Left hindlimb (tissue), 1 donor: Measurements from ENCODE around the gene BRCC3.

Source experiments
- DNase-seq: peaks from one replicate; pipeline ENCODE4 v3.0.0-alpha.2; 2018

Gene BRCC3

DNA sequence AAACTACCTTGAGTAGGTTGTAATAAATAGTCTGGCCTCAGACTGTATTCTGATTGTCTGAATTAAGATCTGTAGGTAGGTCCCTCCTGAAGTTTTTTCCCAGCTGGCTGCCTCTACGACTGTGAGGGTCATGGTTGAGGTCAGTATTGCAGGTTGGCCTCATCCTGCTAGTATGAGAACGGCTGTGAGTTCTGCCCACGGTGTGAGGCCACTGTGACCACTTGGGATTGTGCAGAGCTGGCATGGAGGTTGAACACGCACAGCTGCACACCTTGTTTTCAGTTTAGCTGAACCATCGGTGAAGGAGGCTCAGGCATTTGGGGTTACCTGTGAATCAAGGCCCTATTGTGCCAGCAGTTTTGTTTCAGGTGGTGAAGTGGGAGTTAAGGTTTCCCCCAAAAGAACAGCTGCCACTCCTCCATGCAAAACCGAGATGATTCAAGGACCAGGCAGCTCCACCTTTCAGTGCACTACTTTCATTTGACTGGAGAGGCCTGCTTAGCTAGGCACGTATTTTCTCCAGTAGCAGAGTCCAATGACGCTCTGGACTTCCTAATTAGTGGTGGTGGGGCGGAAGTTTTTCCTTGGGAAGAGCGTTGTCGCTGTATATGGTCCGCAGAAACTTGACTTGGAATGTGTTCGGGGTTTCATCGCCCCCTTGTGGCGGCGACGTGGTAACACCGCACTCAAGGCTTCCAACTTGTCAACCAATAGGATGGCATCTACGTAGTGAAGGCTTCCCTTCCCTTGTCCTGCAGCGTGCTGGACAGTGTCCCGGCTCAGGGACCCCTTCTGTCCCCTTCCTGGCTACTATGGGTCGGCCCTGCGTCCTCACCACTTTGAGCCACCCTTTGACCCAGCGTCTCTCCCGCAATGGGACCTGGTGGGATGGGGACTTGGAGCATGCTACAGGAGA, 14.2 kb upstream of the BRCC3 start:
- peak; percentile 59 for DNase-seq

DNA sequence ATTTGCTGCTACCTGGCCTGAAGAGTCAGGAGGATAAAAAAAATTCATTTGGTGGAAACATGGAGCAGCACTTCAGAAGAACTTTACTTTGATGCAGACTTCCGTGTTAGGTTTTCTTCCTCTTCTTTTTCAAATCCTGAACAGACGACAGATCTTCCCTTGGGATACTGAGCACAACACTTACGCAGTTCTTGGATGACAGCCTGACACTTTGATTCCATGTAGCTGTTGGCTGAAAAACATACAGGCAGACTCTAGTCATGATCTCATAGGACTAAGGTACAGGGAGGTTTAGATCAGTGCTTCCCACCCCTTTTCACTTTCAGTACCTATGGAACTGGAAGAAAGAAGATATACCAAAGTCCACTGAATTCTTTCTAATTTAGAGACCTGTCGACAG, 9.5 kb upstream of the BRCC3 start:
- no peak for DNase-seq

DNA sequence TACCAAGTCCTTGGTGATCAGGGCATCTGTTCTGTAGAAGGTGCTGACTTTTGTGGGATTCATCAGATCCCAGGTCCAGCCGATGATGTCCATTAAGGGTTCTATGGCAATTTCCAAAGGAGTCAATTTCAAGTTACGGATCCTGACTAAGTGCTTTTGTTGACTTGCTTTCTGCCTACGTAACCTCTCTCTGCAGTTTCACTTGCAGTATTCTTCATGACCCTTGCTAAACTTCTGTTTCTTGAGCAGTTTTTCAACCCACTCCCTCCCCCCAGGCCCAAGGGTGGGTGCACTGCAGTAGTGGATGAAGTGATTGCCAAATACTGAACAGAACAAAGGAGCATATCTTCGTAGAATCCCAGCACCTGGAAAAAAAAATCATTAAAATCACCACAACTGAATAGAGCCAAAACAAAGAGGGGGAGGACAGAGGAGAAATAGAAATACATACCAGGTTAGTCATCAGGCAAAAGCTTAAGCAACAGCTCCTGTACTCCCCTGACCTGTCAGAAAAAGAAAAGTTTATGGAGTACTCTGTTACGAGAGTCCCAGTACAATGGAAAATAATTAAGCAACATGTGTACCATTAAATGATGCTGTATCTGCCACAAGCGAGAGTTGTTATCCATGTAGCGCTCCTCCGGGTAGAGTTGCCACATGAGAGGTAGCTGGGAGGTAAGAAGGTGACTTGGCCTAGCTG, 6.1 kb upstream of the BRCC3 start:
- no peak for DNase-seq

DNA sequence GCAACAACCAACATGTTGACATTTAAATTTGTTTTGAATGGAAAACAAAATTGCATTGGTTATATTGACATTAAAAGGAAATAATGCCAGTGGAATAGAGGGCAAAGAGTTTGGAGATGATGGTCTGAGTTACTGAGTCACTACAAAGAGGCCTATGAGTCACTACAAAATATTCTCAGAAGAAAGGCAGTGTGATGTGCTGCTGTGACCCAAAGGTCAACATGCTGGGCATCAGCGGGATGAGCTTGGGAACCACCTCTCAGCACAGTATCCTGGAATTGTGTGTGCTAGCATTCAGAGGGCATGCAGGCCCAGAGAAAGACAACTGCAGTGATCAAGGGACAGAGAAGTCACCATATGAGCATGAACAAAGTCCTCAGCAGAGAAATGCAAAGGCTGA, 3.1 kb upstream of the BRCC3 start:
- DNase-seq, result no peak

DNA sequence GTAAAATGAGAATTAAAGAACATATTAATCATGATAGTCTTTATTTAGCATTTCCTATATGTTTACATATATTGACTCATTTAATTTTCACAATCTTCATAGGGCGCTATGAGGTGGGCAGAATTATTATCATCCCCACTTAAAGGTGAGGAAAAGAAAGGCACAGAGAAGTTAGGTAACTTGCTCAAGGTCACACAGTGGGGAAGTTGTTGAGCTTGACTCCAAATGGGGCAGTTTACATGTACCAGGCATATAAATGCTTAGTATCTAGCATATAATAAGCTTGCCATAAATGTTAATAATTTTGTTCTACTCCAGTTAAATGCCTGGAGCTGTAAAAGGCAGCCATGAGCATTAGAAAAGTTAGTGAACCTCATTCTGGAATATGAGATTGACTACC, 1.9 kb upstream of the BRCC3 start:
- DNase-seq, result no peak

DNA sequence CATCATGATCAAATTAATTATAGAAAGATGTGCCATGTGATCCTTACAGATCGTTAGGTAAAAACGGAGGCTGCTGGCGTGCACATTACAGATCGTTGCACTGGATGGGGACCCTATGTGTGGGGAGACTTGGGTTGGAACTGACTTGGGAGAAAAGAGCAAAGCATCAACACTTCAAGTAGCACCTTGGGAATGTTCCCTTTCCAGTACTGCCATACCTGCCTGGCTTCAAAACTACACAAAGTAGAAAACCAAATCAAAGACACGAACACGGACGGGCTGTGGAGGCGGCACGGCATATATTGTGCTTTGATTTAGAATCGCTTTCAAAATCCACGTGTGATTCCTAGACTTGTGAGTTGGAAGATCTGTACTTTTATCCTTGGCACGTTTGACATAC, 1.3 kb upstream of the BRCC3 start:
- no peak for DNase-seq

DNA sequence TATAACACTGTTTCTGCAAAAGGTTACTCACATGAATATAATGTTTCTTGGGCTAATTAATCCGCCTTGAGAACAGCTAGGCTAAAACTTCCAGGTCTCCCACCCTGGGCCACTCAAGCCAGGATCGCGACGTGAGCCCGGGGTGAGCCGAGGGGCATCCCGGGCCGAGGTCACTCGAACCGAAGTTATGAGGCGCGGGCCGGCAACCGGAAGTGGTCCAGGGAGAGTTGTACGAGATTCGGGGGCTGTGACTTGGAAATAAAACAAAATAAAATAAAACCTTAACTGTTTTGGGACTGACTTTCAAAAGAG, 689 bp upstream of the BRCC3 start:
- DNase-seq, result no peak

DNA sequence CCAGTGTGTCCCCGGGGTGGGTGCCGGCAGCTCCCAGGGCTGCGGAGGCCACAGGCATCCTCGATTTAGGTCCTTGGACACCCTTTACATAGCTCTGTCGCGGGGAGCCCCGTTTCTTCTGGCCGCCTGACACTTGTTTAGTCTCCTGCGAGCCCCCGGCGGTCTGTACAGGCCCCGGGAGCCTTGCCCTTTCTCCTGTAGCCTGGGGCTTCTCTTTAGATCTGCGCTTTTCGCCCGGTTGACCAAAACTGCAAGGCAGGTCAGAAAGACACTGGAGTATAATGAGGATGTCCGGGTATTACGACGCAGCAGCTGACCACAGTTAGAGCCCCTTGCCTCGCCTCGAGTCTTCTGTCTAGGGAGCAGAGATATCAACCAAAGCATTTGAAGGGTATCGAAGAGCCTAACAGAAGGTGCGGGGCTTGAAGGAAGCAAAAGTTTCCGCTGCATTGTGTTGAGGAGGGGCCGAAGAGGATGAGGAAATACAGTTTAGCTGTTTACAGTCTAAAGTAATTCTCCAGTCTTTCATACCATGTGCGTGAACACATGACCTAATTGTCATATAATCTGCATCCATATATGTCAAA, 479 bp downstream of the BRCC3 start:
- no peak for DNase-seq

DNA sequence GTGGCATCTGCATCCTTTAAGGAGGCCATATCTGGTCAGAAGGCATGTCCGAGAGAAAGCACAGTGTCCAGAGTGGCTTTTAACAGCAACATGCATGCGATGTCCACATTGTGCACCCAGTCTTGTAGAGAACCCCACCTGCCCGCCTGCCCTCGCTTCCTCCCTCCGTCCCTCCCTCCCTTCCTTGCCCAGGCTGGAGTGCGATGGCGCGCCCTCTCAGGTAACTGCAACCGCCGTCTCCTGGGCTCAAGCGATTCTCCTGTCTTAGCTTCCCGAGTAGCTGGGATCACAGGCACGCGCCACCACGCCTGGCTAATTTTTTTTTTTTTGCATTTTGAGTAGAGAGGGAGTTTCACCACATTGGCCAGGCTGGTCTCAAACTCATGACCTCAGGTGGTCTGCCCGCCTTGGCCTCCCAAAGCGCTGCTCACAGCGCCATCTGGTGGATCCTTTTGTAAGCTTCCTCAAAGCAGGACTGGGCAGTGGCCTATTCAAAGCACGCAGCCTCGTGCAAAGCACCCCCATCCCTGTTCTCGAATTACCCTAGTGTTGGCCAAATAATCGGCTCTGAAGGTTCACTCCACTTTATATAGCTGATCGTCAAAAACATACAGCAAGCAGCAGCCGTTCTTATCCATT, 15.0 kb downstream of the BRCC3 start:
- DNase-seq, result no peak

DNA sequence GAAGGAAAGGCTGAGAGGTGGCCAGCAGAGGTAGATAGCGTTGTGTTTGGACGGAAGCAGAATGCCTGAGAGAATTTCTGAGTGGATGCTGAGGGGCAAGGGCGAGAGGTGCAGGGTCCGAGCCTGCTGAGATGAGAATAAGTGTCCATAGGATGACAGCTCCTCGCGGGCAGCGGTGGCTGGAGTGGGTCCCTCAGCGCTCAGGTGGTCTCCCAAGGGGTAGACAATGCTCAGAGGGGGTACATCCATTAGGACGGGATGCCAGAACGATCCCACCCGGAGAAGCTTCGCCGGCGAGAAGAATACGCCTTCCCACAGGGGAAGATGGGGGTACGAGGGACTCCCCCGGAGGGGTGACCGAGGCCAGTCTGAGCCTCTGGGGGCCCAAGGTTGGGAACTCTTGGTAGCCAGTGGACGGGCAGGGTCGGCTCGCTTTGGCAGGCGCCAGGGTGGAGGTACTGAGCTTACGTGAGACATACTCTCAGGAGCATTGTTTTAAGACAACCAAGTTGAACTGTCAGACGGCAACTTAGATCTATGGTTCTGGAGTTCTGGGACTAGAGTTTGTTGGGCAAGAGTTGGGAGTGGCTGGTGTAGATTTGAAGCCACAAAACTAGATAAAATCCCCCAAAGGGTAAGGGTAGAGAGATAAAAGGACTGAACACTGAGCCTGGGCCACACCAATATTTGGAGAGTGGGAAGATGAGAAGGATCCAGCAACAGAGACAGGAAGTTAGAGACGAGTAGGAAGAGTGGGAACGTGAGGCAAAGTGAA, 15.8 kb downstream of the BRCC3 start:
- no peak for DNase-seq

DNA sequence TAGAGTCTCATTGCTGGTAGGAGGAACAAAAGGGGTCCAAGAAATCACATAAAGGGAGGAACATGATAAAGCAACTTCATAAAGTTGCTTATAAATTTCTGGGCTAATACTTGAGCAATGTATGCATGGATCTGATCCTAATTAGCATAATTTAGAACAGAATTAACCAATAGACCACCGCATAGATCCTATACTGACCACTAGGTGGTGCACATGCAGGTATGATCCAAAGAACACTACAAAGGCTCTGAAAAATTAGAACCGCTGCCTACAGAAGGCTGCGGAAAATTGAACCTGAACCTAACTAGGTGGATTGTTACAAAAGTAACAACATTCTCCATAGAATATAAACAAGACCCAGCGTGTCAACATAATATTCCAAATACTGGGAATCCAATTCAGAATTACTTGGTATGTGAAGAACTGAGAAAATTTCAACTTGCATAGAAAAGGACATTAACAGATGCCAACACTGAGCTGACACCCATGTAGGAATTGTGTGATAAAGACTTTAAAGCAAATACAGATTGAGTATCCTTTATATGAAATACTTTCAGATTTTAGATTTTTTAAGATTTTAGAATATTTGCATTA, 23.3 kb downstream of the BRCC3 start:
- no peak for DNase-seq

DNA sequence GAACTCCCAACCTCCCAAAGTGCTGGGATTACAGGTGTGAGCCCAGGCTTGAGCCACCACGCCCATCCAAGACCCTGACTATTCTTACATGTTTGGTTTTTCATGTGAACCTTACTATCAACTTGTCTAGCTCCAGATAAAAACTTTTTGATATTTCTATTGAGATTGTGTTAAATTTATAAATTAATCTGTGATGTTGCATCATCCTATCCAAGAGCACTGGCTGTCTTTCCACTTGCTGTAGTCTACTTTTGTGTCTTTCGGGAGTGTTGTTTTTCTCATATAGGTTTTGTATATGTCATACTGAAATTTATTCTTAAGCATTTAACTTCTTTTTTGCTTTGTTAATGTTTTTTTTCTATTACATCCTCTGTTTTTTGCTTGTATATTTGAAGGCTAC, 34.6 kb downstream of the BRCC3 start:
- DNase-seq, result no peak

DNA sequence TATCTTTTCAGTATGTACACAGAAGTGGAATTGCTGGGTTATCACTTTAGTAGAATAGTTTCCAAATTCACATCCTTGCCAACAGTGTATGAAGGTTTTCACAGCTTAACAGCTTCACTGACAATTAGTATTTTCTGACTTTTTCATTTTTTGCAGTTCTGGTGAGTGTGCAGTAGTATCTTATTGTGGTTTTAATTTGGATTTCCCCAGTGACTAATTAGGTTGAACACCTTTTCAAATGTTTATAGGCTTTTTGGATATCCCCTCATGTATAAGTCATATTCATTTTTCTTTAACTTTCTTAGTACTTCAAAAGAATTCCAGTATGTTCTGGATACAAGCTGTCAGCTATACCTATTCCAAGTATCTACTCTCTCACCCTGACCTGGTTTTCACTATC, 37.1 kb downstream of the BRCC3 start:
- DNase-seq, result no peak

DNA sequence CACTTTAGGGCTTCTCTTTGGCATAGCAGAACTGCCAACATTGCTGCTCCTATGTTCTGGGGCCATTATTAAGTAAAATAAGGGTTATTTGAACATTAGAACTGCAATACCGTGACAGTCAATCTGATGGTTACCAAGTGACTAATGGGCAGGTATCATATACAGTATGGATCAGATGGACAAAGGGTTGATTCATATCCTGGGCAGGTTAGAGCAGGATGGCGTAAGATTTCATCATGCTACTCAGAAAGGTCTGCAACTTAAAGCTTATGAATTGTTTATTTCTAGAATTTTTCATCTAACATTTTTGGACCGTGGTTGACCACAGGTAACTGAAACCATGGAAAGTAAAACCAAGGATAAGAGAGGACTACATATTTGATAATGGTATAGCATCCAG, 40.9 kb downstream of the BRCC3 start:
- no peak for DNase-seq

DNA sequence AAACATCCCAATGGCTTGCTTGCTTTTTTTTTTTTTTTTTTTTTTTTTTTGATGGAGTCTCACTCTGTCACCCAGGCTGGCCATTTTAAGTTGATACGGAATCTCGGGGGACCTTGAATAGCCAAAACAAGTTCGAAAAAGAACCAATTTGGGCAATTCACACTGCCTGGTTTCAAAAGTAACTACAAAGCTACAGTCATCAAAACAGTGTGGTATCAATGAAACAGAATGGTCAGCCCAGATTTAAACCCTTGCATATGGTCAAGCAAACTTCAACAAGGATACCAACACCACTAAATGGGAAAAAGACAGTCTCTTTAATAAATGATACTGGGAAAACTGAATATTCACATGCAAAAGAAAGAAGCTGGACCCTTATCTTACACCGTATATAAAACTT, 41.8 kb downstream of the BRCC3 start:
- no peak for DNase-seq

DNA sequence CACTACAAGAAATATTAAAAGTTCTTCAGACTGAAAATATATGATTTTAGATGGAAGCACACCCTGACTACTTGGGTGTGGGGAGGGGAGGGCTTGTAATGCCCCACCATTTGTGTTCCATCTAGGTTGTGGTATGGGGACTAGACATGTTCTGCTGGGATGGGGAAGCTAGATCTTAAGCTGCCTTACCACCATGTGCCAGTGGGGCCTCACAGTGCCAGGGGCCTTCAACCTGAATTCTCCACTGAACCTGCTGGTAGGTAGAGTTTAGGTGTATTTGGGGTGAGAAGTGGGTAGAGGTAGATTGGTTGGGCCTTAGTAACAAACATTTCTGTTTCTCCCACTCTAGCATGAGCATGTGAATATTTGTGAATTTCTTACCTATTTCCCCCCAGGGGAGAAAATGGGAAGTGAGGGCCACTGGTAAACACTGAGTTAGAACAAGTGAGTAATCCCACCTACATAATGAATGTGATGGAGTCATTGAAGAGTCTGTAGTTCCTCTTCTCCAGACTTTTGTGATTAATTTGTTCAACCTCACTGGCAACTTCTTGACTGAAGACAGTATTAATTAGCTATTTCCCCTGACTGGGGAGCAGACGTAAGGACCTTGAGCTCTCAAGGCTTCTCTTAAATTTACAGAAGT, 44.0 kb downstream of the BRCC3 start:
- DNase-seq, result no peak

DNA sequence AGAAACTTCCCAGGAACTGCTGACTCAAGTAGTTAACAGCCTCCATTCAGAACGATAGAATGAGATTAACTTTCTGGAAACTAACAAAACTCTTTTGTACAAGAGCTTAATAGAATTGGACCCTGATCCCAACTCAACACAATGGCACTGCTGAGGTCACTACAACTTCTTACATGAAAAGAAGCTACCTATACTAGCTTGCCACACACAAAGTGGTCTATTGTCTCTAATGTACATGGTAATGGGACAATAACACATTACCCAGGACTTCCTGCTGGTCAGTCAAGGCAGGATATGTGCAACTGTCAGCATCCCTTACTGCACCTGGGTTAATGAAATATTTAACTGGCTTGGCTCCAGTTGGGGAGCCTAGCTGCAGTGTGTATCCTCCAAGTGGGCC, 56.2 kb downstream of the BRCC3 start:
- no peak for DNase-seq

DNA sequence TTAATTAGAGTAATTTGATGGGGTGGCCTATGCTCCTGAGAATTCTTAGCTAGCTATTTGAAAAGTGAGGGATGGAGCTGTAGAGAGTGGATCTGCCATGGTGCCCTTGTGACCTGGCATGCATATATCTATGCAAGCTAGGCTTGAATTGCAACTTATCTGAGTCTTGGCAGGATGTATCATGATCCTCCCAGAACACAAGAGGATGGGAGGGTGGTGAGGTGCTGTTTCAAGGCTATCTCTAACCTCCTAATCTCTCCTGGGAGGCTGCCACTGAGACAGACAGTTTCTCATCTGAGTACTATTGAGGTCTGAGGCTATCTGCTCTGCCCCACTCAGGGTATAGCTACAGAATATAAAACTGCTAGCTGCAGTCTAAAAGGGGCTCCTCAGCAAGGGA, 56.6 kb downstream of the BRCC3 start:
- DNase-seq, result no peak

DNA sequence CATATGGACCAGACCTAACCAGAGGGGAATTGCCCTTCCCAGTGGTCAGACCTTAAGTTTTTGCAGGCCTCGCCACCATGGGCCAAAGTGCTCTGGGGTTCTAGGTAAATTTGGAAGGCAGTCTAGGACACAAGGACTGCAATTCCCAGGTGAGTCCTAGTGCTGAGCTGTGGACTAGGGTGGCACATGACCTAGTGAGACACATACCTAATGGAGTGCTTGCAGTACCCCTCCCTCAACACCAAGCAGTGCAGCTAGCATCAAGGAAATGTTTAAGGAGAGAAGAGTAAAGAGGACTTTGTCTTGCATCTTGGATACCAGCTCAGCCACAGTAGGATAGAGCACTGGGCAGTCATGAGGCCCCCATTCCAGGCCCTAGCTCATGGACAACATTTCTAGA, 60.8 kb downstream of the BRCC3 start:
- no peak for DNase-seq

DNA sequence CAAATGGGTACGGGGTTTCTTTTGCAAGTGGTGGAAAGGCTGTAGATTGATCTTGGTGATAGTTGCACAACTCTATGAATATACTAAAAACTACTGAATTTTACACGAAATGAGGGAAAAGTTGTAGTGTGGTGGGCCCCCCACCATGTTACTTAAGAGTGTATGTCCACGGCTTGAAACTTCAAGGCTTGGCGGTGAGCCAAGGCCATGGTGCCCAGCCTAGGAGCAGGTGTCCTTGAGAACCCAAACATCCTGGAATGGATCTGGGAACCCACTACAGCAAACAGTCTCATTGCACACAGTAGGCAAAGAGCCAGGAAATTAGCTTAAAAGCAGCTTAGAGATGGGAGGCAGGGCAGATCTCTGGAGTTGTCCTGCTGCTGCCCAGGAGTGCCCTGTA, 62.9 kb downstream of the BRCC3 start:
- no peak for DNase-seq

DNA sequence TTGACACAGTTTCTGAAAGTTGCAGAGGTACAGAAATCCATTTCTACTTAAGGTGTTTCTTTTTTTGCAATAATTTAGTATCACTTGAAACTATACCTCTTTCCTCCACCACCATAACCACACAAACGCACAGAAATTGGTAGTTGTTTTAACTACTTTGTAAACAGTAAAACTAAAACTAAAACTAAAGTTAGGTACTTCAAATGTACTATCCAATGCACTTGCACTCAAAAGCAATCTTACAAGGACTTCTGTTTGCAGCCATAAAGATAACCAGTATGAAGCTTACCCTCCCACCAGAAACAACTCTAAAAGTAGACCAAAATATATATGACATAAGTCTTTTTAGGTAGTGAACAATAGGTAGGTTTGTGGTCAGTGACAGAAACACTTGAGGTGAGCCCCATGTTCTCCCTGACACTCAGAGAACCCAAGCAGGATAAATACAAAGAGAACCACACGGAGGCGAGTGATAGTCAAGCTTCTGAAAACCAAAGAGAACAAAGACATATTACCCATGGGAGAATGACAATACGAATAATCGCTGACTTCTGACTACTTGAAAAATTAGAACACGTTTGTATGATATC, 72.7 kb downstream of the BRCC3 start:
- DNase-seq, result no peak

DNA sequence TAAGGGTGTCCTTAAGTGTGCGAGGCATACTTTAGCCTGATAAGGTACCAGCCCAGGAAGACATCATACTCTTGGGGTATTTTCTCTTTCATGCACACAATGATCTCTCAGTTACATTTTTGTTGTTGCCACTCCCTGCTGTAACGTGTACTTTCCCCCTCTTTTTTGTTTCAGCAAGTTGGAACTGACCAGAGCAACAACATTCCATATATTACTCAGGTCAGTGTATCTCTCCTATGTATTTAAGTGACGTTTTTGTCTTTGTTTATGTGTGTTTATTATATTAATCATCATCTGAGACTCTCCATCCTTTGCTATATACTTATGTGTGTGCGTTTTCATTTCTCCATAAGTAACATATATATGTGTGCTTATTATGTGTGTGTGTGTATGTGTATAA, 73.6 kb downstream of the BRCC3 start:
- DNase-seq, result no peak
